Ishikawa (cell line): ENCODE measurements around the gene IFITM10.

ENCODE experiments used
- EP300 ChIP-seq: IDR thresholded peaks from 2 replicates; pipeline ENCODE4 v1.6.1; 2012; ENCODE audit warnings: borderline replicate concordance
- TAF1 ChIP-seq: IDR thresholded peaks from 2 replicates; pipeline ENCODE4 v1.6.1; 2012; ENCODE audit warnings: low read depth, mild to moderate bottlenecking

DNA sequence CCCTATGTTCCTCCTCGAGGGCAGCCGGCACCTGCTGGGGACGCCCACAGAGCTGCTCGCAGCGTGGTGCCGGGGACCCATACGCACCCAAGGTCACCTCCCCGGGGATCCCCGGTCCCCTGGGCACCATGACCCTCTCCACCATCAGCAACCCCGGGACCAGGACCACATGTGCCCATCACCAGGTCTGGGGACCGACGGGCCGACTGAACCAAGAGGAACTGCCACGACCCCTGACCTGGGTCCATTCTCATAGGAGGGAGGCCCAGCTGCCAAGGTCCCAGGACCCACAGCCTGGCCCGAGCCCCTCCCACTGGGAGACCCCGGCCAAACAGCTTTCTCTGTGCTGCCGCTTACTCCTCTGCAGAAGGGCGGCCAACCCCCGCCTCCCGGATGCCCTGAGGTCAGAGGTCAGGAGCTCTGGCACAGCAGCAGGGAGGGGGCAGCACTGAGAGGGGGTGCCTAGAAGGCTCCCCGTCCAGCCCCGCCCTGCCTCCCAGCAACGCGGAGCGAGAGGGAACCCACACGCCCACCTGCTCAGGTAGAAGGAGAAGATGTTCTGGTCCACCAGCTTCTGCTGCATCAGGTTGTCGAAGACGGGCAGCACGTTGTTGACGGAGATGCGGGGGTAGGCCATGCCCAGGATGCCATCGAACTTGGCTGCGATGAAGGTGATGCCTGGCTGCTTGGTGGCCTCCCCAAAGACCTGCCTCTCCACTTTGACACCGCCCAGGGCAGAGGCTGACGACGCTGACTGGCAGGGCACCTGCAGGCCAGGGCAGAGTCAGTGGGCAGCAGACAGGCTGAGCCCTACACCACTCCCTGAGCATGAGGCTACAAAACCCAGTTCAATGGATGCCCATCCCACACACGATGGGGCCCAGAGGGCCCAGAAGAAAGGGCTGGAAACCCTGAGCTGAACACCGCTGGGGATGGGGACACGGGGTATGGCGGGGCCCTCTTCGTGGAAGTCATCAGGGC lies 6.7 kb upstream of the IFITM10 start:
- TF ChIP-seq TAF1 (no peak), EP300 (no peak)
